Left renal cortex interstitium (tissue), 4 donors: ENCODE data around the gene EVI2B. TPM values are rescaled to one million over a fixed set of nuclear protein-coding genes. Genes with fewer than 3 reads are reported as not detected.
"Not testable (repeated sequence)": the region's sequence is repeated elsewhere in the genome, so short reads cannot be mapped to it uniquely, and the experiment has no call there.

Experiments
- DNase-seq, 4 donors: peaks; one replicate each; pipeline ENCODE4 v3.0.0-alpha.2; 2013; ENCODE audit warnings: low read depth in 4 of 4, low spot score in 2 of 4, missing footprints in 1 of 4
- polyA plus RNA-seq, 4 donors: library from polyadenylated mRNA; unstranded; fragments of 120-200 nt; gene quantifications; one replicate each; pipeline ENCODE4 v1.2.1, GENCODE V29; 2013; ENCODE audit not compliant: insufficient read length in 4 of 4

Gene EVI2B
- polyA plus RNA-seq, 4 donors = 0.99 to 3.3 (median 2.4) TPM

GRCh38 chr17:31311526-31311925 lies 2.3 kb downstream of the EVI2B start:
- no peak for DNase-seq

DNA sequence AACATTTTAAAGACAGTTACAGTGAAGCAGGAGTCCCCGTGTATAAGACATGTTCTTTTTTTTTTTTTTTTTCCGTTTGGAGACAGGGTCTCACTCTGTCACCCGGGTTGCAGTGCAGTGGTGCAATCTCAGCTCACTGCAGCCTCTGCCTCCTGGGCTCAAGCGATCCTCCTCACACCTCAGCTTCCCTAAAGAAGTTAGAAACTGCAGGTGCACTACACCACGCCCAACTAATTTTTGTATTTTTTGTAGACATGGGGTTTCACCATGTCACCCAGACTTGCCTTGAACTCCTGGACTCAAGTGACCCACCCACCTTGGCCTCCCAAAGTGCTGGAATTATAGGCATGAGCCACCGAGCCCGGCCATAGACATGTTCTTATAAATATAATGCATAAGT lies 3.0 kb downstream of the EVI2B start:
- DNase-seq = no peak

- DNase-seq = no peak
Measured at GRCh38 chr17:31310260-31310659, 3.6 kb downstream of the EVI2B start.

DNA sequence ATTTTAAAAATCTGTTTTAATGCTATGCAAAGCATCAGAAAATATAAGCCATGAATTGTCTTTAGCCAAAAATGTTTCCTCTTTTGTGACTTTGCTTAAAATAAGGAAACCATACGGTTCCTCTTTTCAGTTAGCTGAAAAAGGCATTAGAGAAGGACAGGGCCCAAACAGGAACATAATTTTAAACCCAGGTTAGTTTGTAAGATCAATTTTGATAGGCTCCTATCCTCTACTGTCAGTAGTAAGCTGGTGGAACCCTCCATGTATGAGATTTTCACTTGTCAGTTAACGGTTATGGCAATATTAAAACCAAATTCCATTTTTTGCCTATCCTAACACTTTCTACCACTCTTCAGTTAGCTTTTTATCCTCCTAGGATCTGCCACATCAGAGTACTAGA lies 4.3 kb downstream of the EVI2B start:
- DNase-seq = no peak

- no peak for DNase-seq
Measured at GRCh38 chr17:31308372-31309334, 5.2 kb downstream of the EVI2B start.

- DNase-seq = no peak
Measured at GRCh38 chr17:31307640-31308039, 6.2 kb downstream of the EVI2B start.

GRCh38 chr17:31299624-31300023 lies 14.2 kb downstream of the EVI2B start:
- no peak for DNase-seq

DNA sequence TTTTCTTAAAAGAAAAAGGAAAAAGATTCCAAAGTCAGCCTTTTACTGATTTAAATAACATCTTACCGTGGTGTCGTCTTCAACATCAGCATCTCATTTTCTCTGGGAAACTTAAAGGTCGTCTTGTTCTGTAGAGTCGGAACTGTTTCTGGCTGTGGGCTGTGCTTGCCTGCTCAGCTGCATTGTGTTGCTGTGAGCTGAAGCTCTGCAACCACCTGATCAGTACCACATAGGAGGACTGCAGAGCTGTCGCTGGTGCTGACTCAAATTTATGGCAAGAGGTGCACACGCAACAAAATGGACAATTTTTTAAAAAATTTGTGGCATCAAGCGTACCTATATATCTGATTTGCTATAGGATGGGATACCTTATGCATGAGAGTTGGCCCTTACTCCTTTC lies 16.8 kb downstream of the EVI2B start, which contains the start of gene OMG:
Gene OMG, minus strand, starts transcription at position 150 of the 400 bp plus-strand sequence. CDS start 908 bp downstream, outside the sequence.
- DNase-seq = no peak

GRCh38 chr17:31296142-31296541 lies 17.7 kb downstream of the EVI2B start:
- no peak for DNase-seq

DNA sequence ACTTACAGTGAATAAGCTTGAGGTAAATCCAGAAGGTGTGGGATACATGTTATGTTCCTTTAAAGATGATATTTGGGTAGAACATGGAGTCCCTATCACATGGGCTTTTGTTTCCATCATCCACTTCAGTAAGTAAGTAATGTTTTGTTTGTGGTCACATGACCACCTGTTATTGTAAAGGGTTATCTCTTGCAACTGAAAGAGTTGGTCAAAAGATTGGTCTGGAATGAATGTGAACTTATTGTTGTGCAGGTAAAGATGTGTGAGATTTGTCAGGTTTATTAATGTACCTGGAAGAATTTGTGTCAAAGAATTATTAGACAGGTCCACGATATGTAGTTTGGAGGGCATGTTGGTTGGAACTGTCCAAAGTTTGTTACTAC lies 18.4 kb downstream of the EVI2B start:
- DNase-seq = no peak

DNA sequence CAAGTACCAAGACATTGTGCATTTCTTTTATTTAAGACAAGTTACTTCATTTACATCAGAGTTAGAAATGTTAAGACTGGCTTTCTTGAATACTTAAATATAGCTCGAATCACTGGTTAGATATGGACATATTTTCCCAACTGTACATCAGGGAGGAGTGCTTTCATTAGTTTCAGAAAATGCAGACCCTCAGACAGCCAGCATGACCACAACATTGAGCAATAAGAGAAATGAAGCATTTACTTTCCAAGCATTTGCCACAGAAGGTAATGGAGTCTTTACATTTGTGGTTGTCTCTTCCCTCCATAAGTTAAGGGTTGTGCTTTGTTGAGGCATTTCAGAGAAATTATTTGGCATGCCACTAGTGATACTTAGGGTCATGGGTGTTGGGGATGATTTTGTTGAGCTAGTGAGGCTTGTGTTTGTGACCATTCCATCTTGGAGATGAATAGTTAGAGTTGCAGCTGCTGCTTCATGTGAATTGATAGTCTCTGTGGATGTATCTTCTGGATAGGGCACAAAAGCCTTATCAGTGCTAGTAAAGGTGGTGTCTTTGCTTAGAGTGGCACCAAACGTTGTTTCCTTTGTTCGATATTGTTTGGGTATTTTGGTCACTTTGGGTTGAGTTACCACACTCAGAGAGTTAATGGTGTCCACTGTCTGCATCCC lies 18.9 kb downstream of the EVI2B start:
- no peak for DNase-seq

DNA sequence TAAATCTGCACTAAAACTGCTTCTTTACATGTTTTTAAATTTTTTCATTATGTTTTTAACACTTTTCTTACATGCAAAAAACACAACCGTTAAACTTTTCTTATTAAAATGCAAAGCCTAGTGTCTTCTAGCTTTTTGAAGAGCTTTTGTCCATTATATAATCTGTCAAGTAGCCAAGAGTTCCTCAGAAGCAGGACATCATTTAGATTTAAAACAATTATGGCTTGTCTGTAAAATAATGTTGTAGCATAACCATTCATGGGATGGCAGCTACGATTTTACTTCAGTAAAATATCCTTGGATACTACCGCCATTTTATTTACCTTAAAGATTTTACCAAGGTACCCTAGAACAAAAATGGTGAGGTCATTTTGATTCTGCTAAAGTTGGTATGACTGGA lies 19.6 kb downstream of the EVI2B start:
- DNase-seq = no peak

- DNase-seq = no peak
Measured at GRCh38 chr17:31293581-31293980, 20.3 kb downstream of the EVI2B start.

GRCh38 chr17:31291820-31292219 lies 22.0 kb downstream of the EVI2B start:
- no peak for DNase-seq

DNA sequence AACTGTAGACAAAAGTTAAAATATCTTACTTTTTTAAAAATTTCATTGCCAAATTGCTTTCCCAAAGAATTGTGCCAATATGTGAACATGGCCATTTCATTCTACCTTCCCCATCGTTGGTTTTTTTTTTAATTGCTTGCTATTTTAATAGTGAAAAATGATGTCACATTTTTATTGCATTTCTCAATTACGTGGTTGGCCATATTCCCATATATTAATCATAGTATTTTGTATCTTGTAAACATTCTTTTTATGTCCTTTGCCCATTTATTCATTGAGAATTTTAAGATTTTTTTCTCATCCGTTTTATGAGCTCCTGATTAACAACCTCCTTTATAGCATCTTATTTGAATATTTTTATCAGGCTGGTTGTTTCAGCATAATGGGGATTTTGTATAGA lies 24.1 kb downstream of the EVI2B start:
- DNase-seq = no peak

GRCh38 chr17:31287932-31288331 lies 25.9 kb downstream of the EVI2B start:
- not testable (repeated sequence) for DNase-seq

- no peak for DNase-seq
Measured at GRCh38 chr17:31286587-31286986, 27.3 kb downstream of the EVI2B start.

GRCh38 chr17:31283841-31284240 lies 30.0 kb downstream of the EVI2B start:
- no peak for DNase-seq

GRCh38 chr17:31281061-31281460 lies 32.8 kb downstream of the EVI2B start:
- no peak for DNase-seq

DNA sequence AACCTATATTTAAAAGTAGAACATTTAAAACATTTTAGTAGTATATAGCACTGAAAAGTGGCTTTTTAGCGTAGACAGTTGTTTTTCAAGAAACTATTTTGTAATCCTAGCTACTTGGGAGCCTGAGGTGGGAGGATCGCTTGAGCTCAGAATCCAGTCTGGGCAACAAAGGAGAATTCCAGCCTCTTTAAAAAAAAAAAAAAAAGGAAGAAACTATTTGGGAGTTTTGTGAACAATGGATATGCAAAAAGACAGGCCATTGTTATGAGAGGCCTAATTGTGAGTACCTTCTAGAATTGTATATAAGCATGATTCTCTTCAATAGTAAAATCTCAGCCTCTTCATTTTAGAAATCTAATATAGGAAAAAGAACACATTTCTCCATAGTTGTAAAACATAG lies 34.5 kb downstream of the EVI2B start:
- no peak for DNase-seq

GRCh38 chr17:31275116-31275515 lies 38.7 kb downstream of the EVI2B start:
- no peak for DNase-seq

- DNase-seq = no peak
Measured at GRCh38 chr17:31274252-31274651, 39.6 kb downstream of the EVI2B start.
